ENCODE measurements around the gene ABCF1.
A peak's percentile ranks its signal among the peaks of the same experiment; 100 is the strongest.

The ABCF1 gene

DNA sequence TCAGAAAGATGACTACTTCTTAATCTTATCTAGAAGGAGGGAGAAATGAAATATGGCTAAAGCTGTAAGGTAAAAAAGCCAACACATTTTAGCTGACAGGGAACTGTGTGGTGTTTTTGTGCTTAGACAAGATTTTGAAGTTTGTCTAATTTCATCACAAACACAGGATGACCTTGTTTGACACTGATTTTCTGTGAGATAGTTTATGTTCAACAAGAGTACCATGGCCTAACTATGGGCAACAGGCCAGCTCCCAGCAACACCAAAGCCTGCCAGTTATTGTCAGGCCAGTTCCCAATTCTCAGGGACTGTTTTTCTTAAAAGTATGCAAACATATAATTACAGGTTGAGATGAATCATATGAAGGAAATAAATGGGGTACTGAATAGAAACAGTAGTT is 5.5 kb upstream of the ABCF1 start:
- TF ChIP-seq EP300 (IDR thresholded peaks at IDR 0.05; ENCODE audit: borderline replicate concordance) (no peak), CEBPB (IDR thresholded peaks at IDR 0.05) (no peak), CREB1 (IDR thresholded peaks at IDR 0.05; ENCODE audit: low read depth) (no peak), TAF1 (IDR thresholded peaks at IDR 0.05; ENCODE audit: low read depth) (no peak), ZBTB7A (IDR thresholded peaks at IDR 0.05; ENCODE audit: low read depth) (no peak), RAD21 (IDR thresholded peaks at IDR 0.05; ENCODE audit: low read depth) (no peak), FOXM1 (IDR thresholded peaks at IDR 0.05; ENCODE audit: borderline replicate concordance, low read depth) (no peak), YY1 (IDR thresholded peaks at IDR 0.05; ENCODE audit: low read depth) (no peak), EGR1 (IDR thresholded peaks at IDR 0.05) (no peak), TCF12 (IDR thresholded peaks at IDR 0.05; ENCODE audit: low read depth) (no peak)
- TF ChIP-seq, protein P1, sequence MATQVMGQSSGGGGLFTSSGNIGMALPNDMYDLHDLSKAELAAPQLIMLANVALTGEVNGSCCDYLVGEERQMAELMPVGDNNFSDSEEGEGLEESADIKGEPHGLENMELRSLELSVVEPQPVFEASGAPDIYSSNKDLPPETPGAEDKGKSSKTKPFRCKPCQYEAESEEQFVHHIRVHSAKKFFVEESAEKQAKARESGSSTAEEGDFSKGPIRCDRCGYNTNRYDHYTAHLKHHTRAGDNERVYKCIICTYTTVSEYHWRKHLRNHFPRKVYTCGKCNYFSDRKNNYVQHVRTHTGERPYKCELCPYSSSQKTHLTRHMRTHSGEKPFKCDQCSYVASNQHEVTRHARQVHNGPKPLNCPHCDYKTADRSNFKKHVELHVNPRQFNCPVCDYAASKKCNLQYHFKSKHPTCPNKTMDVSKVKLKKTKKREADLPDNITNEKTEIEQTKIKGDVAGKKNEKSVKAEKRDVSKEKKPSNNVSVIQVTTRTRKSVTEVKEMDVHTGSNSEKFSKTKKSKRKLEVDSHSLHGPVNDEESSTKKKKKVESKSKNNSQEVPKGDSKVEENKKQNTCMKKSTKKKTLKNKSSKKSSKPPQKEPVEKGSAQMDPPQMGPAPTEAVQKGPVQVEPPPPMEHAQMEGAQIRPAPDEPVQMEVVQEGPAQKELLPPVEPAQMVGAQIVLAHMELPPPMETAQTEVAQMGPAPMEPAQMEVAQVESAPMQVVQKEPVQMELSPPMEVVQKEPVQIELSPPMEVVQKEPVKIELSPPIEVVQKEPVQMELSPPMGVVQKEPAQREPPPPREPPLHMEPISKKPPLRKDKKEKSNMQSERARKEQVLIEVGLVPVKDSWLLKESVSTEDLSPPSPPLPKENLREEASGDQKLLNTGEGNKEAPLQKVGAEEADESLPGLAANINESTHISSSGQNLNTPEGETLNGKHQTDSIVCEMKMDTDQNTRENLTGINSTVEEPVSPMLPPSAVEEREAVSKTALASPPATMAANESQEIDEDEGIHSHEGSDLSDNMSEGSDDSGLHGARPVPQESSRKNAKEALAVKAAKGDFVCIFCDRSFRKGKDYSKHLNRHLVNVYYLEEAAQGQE (IDR thresholded peaks at IDR 0.05; ENCODE audit: low read depth): no peak
- TF ChIP-seq, protein P2, sequence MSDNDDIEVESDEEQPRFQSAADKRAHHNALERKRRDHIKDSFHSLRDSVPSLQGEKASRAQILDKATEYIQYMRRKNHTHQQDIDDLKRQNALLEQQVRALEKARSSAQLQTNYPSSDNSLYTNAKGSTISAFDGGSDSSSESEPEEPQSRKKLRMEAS (IDR thresholded peaks at IDR 0.05): no peak
- TF ChIP-seq, protein P3, sequence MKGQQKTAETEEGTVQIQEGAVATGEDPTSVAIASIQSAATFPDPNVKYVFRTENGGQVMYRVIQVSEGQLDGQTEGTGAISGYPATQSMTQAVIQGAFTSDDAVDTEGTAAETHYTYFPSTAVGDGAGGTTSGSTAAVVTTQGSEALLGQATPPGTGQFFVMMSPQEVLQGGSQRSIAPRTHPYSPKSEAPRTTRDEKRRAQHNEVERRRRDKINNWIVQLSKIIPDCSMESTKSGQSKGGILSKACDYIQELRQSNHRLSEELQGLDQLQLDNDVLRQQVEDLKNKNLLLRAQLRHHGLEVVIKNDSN (IDR thresholded peaks at IDR 0.05): no peak

DNA sequence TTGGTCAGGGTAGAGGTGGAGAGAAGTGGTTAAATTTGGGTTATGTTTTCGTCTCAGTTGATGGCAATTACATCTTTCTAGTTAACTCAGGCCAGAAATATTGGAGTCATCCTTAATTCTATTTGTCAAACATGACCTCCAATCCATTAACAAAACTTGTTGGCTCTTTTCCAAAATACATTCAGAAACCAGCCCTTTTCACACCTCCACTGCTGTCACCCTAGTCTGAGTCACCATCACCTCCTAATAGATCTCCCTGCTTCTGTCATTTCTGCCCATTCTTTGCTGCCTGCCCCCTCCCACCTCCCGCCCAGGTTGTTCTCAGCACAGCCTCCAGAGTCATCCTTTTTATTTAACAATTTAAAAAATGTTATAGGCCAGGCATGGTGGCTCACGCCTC is 3.0 kb upstream of the ABCF1 start:
- TF ChIP-seq NFIC (IDR thresholded peaks at IDR 0.05) (0 out of 2 replicates have a peak, but pooled peaks have one; percentile 12), YY1 (IDR thresholded peaks at IDR 0.05; ENCODE audit: low read depth) (no peak)

DNA sequence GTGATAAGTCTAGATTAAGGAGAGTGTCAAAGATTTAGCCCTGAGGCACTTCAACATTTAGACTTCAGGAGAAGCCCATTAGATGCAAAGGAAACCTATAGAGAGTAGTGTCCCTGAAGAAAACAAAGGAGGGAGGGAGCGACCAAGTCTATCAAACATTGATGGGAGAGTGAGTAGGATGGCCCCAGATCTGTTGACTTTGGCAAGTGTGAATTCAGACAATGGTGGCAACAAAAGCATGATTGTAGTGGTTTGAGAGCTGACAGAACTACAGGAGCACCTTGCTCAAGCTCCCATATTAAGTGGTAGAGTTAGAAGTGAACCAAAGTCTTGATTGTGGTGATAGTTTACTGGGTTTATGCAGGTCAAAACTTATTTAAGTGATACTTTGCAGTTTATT is 979 bp upstream of the ABCF1 start:
- TF ChIP-seq NFIC (IDR thresholded peaks at IDR 0.05): no peak
- no peak for TF ChIP-seq ZBTB7A (IDR thresholded peaks at IDR 0.05; ENCODE audit: low read depth)
- TF ChIP-seq TAF1 (IDR thresholded peaks at IDR 0.05; ENCODE audit: low read depth): no peak
- TF ChIP-seq EGR1 (IDR thresholded peaks at IDR 0.05): no peak
- TF ChIP-seq CEBPB (IDR thresholded peaks at IDR 0.05): no peak
- TF ChIP-seq, protein P3 (IDR thresholded peaks at IDR 0.05): no peak
- TF ChIP-seq, protein P1 (IDR thresholded peaks at IDR 0.05; ENCODE audit: low read depth): no peak
- no peak for TF ChIP-seq CREB1 (IDR thresholded peaks at IDR 0.05; ENCODE audit: low read depth)
- TF ChIP-seq RAD21 (IDR thresholded peaks at IDR 0.05; ENCODE audit: low read depth): no peak
- TF ChIP-seq EP300 (IDR thresholded peaks at IDR 0.05; ENCODE audit: borderline replicate concordance): no peak

DNA sequence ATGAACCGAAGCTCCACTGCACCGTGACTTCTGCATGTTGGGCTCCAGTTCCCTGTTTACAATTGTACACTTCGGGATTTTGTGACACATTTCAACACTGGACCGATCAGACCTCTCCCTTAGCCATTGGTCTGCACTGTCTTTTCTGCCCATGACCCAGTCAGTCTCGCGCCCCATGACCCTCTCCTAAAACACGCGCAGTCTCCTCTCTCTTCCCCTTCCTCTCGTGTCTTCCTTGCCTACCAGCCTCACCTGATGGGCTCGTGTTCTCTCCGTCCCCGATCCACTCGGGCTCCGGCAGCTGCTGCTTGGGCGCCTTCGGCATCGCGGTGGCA is 535 bp upstream of the ABCF1 start:
- TF ChIP-seq TEAD4 (IDR thresholded peaks at IDR 0.05) (no peak), EGR1 (IDR thresholded peaks at IDR 0.05) (no peak), CREB1 (IDR thresholded peaks at IDR 0.05; ENCODE audit: low read depth) (no peak), TAF1 (IDR thresholded peaks at IDR 0.05; ENCODE audit: low read depth) (no peak), TCF12 (IDR thresholded peaks at IDR 0.05; ENCODE audit: low read depth) (no peak), ZBTB7A (IDR thresholded peaks at IDR 0.05; ENCODE audit: low read depth) (no peak), RAD21 (IDR thresholded peaks at IDR 0.05; ENCODE audit: low read depth) (no peak), NFIC (IDR thresholded peaks at IDR 0.05) (no peak), CEBPB (IDR thresholded peaks at IDR 0.05) (no peak), EP300 (IDR thresholded peaks at IDR 0.05; ENCODE audit: borderline replicate concordance) (no peak), YY1 (IDR thresholded peaks at IDR 0.05; ENCODE audit: low read depth) (no peak), FOXM1 (IDR thresholded peaks at IDR 0.05; ENCODE audit: borderline replicate concordance, low read depth) (no peak)
- TF ChIP-seq, protein P2 (IDR thresholded peaks at IDR 0.05): no peak
- TF ChIP-seq, protein P3 (IDR thresholded peaks at IDR 0.05): no peak
- TF ChIP-seq, protein P1 (IDR thresholded peaks at IDR 0.05; ENCODE audit: low read depth): no peak

All from Ishikawa (cell line).